OCI-LY7 (cell line): ENCODE results near the gene ZFP36L2. TPM values are rescaled to one million over a fixed set of nuclear protein-coding genes. Genes with fewer than 3 reads are reported as not detected.

Experiments
- BruUV-seq: library from RNA; stranded (reverse); fragments of 400-500 nt; replicated peaks from 2 replicates; lab custom pipeline; 2021; lab: Mats Ljungman, UMichigan
- CTCF ChIA-PET: fragments of 300-600 bp; sonication (Branson Sonifier 250); formaldehyde crosslinking; loops from one replicate; lab custom pipeline; 2022; ENCODE audit warnings: antibody characterized with exemption; ENCODE audit not compliant: unreplicated experiment; lab: Charles Lee
- POLR2A ChIA-PET: fragments of 300-600 bp; sonication (Branson Sonifier 250); formaldehyde crosslinking; loops from one replicate; lab custom pipeline; 2022; ENCODE audit warnings: antibody characterized with exemption; lab: Charles Lee
- DNase-seq: peaks from one replicate; pipeline ENCODE4 v3.0.0-alpha.2; 2015; ENCODE audit warnings: low spot score
- H2AFZ ChIP-seq: fragments of 200-600 bp; sonication (generic), shearing (Covaris generic); 2 replicates; pipeline ENCODE4 v1.6.1; 2014; ENCODE audit warnings: mild to moderate bottlenecking, antibody characterized with exemption, low read length, moderate library complexity
- H3K27ac ChIP-seq: fragments of 200-600 bp; sonication (generic); 2 replicates; pipeline ENCODE4 v1.5.1; 2014; ENCODE audit warnings: mixed run types, low read depth, mild to moderate bottlenecking, moderate library complexity, low read length, inconsistent platforms; ENCODE audit not compliant: poor library complexity, severe bottlenecking
- H3K36me3 ChIP-seq: fragments of 200-600 bp; sonication (generic); 2 replicates; pipeline ENCODE4 v1.6.1; 2014; ENCODE audit warnings: mild to moderate bottlenecking, antibody characterized with exemption, low read length, moderate library complexity, mixed read lengths; ENCODE audit not compliant: insufficient read depth
- H3K4me1 ChIP-seq: fragments of 200-600 bp; sonication (generic); 2 replicates; pipeline ENCODE4 v1.5.1; 2014; ENCODE audit warnings: mild to moderate bottlenecking, low read length; ENCODE audit not compliant: insufficient read depth, poor library complexity, severe bottlenecking
- H3K4me2 ChIP-seq: fragments of 200-600 bp; sonication (generic); 2 replicates; pipeline ENCODE4 v1.6.1; 2014; ENCODE audit warnings: mild to moderate bottlenecking, low read length
- H3K4me3 ChIP-seq: fragments of 200-600 bp; sonication (generic); 2 replicates; pipeline ENCODE4 v1.5.1; 2014; ENCODE audit warnings: mild to moderate bottlenecking, low read depth, low read length; ENCODE audit not compliant: poor library complexity, severe bottlenecking
- H3K79me2 ChIP-seq: fragments of 200-600 bp; sonication (generic); 2 replicates; pipeline ENCODE4 v1.6.1; 2016; ENCODE audit warnings: low read depth, mild to moderate bottlenecking, low read length, moderate library complexity, mixed read lengths; ENCODE audit not compliant: insufficient read depth
- H3K9me2 ChIP-seq: fragments of 200-600 bp; sonication (generic); 2 replicates; pipeline ENCODE4 v1.6.1; 2016; ENCODE audit warnings: mild to moderate bottlenecking, low read length, mixed read lengths; ENCODE audit not compliant: insufficient read depth
- H3K9me3 ChIP-seq: fragments of 200-600 bp; sonication (generic); 2 replicates; pipeline ENCODE4 v1.6.1; 2014; ENCODE audit warnings: mild to moderate bottlenecking, mixed run types, low read length, mixed read lengths
- H4K20me1 ChIP-seq: fragments of 200-600 bp; sonication (generic); 2 replicates; pipeline ENCODE4 v1.6.1; 2014; ENCODE audit warnings: mild to moderate bottlenecking, antibody characterized with exemption, low read length, moderate library complexity, mixed read lengths; ENCODE audit not compliant: insufficient read depth
- EZH2phosphoT487 ChIP-seq: fragments of 200-600 bp; sonication (generic); IDR thresholded peaks from 2 replicates; pipeline ENCODE4 v1.6.1; 2018; ENCODE audit warnings: low read depth, borderline replicate concordance, mild to moderate bottlenecking, mixed run types, antibody characterized with exemption, low read length, moderate library complexity, mixed read lengths
- intact Hi-C: fragments of 100-400 bp; cut with micrococcal nuclease; formaldehyde crosslinking; loops from one replicate; pipeline ENCODE4 v1.10.0; 2022; ENCODE audit not compliant: unreplicated experiment
- total RNA-seq, 2 experiments: library from RNA; depleted of rRNA in 1 of 2; stranded (reverse); fragments of >200 nt in 1 of 2; shearing (Covaris generic) in 1 of 2; gene quantifications; 2 replicates each; pipeline ENCODE4 v1.2.3, GENCODE V29; 2014 to 2022
- TF ChIP-seq, protein P1 (sequence below): fragments of 200-600 bp; sonication (generic); conservative IDR thresholded peaks from 2 replicates; pipeline ENCODE4 v1.5.1; 2014; ENCODE audit warnings: mild to moderate bottlenecking, antibody characterized with exemption, low read length, moderate library complexity, mixed read lengths

The ZFP36L2 gene
- total RNA-seq, 2 experiments from 2014 or later: 6.8 to 37.2 TPM

GRCh38 chr2:43233218-43234212, 7.1 kb upstream of the ZFP36L2 start:
- intact Hi-C loops: no loop called here
- Histone ChIP-seq H3K4me2 (peak overlapping the region; percentile 47), H3K4me3 (peak overlapping the region; percentile 3), H3K9me2 (no peaks in the 10 kb centered on the region), H3K36me3 (peaks cover 6% of the 10 kb centered on the region; the same call in 1 of the 2 replicates), H3K9me3 (no peaks in the 10 kb centered on the region), H3K4me1 (peaks cover 56% of the 10 kb centered on the region), H4K20me1 (no peaks in the 10 kb centered on the region), H3K79me2 (no peaks in the 10 kb centered on the region), H3K27ac (peak overlapping the region; percentile 45), H2AFZ (peak overlapping the region; percentile 27; the same call in 1 of the 2 replicates)
- POLR2A ChIA-PET: interaction anchor here (0.6 to 1.0 kb wide), 3 partner anchors 96 to 296 kb away, joined by 3 read pairs; no protein-coding TSS in a partner anchor
- DNase-seq: peak; percentile 51
- CTCF ChIA-PET: no interaction called here
- no peak for TF ChIP-seq EZH2phosphoT487
- TF ChIP-seq, protein P1, sequence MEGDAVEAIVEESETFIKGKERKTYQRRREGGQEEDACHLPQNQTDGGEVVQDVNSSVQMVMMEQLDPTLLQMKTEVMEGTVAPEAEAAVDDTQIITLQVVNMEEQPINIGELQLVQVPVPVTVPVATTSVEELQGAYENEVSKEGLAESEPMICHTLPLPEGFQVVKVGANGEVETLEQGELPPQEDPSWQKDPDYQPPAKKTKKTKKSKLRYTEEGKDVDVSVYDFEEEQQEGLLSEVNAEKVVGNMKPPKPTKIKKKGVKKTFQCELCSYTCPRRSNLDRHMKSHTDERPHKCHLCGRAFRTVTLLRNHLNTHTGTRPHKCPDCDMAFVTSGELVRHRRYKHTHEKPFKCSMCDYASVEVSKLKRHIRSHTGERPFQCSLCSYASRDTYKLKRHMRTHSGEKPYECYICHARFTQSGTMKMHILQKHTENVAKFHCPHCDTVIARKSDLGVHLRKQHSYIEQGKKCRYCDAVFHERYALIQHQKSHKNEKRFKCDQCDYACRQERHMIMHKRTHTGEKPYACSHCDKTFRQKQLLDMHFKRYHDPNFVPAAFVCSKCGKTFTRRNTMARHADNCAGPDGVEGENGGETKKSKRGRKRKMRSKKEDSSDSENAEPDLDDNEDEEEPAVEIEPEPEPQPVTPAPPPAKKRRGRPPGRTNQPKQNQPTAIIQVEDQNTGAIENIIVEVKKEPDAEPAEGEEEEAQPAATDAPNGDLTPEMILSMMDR: no peak
- BruUV-seq: no TSS peak

- intact Hi-C loops: loop anchor here (1.0 to 2.0 kb wide), 2 partner anchors 253 to 312 kb away; no protein-coding TSS in a partner anchor
- H3K27ac ChIP-seq: peak overlapping the region; percentile 82
- BruUV-seq: no TSS peak
- TF ChIP-seq, protein P1: peak; percentile 49
- TF ChIP-seq EZH2phosphoT487: no peak
- no peaks in the 10 kb centered on the region for H4K20me1 ChIP-seq
- H3K4me2 ChIP-seq: peak overlapping the region; percentile 55
- no peak overlapping the region for H2AFZ ChIP-seq
- DNase-seq: peak; percentile 76
- CTCF ChIA-PET: interaction anchor here (0.6 to 5.5 kb wide), 2 partner anchors 103 to 236 kb away, joined by 3 to 30 read pairs; no protein-coding TSS in a partner anchor
- H3K4me1 ChIP-seq: peaks cover 67% of the 10 kb centered on the region
- no peaks in the 10 kb centered on the region for H3K9me3 ChIP-seq
- peaks cover under 1% of the 10 kb centered on the region; the same call in 1 of the 2 replicates for H3K79me2 ChIP-seq
- POLR2A ChIA-PET: no interaction called here
- H3K36me3 ChIP-seq: peaks cover 6% of the 10 kb centered on the region; the same call in 1 of the 2 replicates
- peak overlapping the region; percentile 30 for H3K4me3 ChIP-seq
- H3K9me2 ChIP-seq: no peaks in the 10 kb centered on the region
Measured at GRCh38 chr2:43230951-43231827, 4.8 kb upstream of the ZFP36L2 start.
